Right lobe of liver (tissue), 4 donors: Measurements from ENCODE around the gene SLC2A8.

Source experiments
- POLR2A ChIP-seq: fragments of 450-650 bp; IDR thresholded peaks from one replicate; pipeline ENCODE4 v1.6.1; 2017; ENCODE audit warnings: antibody characterized with exemption, mild to moderate bottlenecking
- TF ChIP-seq, protein P1 (sequence below), 4 donors: fragments of 200-600 bp in 3 of 4; fragments of 450-650 bp in 1 of 4; IDR thresholded peaks; one replicate each; pipeline versions ENCODE4 v1.5.1 to v1.8.0; 2016 to 2022; ENCODE audit warnings: antibody characterized with exemption in 4 of 4, mild to moderate bottlenecking in 2 of 4
- donor health status: DM: no; HTN: no; CAD: no.
- donor health status: DM: no; HTN: no; CAD: no.
- donor health status: DM: no; HTN: yes; CAD: no.

DNA sequence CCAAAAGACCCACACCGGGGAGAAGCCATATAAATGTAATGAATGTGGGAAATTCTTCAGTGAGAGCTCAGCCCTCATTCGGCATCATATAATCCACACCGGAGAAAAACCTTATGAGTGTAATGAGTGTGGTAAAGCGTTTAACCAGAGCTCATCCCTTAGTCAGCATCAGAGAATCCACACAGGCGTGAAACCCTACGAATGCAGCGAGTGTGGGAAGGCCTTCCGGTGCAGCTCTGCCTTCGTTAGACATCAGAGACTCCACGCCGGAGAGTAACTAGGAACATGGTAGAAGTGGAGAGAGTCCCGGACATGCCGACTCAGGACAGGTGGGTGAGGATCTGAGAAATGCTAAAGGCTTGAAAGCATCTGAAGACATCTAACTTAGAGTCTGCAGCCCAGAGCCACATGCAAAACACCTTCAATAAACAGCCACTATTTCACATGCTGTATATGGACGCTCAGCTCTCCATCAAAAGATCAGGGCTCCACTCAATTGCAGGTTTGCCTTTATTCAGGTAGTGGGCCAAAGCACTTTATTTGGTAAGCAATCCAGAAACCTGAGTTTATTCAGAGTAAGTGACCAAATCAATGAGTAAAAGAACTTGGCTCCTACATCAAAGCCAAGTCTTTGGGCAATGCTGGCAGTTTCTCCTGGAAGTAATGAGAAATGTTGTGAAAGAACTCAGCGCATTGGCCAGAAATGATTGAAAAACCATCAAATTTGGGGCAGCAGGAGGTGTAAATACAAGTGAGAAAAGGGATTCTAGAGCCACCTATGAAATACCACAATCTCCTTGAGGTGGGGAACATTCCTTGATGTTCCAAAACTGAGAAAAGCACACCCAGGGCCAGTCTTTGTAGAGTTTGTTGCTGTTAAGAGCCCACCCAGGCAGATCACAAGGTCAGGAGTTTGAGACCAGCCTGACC is 48.2 kb downstream of the SLC2A8 start:
- TF ChIP-seq, protein P1, sequence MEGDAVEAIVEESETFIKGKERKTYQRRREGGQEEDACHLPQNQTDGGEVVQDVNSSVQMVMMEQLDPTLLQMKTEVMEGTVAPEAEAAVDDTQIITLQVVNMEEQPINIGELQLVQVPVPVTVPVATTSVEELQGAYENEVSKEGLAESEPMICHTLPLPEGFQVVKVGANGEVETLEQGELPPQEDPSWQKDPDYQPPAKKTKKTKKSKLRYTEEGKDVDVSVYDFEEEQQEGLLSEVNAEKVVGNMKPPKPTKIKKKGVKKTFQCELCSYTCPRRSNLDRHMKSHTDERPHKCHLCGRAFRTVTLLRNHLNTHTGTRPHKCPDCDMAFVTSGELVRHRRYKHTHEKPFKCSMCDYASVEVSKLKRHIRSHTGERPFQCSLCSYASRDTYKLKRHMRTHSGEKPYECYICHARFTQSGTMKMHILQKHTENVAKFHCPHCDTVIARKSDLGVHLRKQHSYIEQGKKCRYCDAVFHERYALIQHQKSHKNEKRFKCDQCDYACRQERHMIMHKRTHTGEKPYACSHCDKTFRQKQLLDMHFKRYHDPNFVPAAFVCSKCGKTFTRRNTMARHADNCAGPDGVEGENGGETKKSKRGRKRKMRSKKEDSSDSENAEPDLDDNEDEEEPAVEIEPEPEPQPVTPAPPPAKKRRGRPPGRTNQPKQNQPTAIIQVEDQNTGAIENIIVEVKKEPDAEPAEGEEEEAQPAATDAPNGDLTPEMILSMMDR (IDR thresholded peaks at IDR 0.05) = no peak
- TF ChIP-seq POLR2A = no peak
